ENCODE data around the gene CCDC102A.

DNA sequence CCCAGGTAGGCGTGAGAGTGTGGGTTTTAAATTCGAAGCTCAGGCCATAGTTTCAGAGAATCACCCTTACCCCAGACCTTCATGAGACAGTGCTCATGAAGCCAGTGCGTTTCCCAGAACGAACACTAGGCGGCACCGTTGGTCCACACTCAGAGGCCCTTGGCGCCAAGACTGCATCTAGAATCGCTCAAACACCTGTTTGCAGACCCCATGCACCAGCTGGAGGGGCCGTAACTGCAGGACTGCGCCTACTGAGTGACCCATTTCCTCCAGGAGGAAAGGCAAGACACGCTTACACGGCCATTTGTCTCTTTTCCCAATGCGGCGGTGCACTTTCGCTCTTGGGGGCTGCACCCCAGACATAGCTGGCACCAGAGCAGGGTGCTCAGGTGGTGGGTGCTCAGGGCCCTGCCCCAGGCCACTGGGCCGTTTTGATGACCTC lies 40.1 kb upstream of the CCDC102A start:
- TF ChIP-seq POLR2A (conservative IDR thresholded peaks at IDR 0.05) (no peak), SAFB (IDR thresholded peaks at IDR 0.05; ENCODE audit: borderline replicate concordance, low read depth, low read length) (no peak)

Measured in K562 (cell line).